Coronary artery (tissue), 2 donors: Measurements from ENCODE around the gene PER1.

ENCODE experiments used
- DNase-seq: peaks from one replicate; pipeline ENCODE4 v3.0.0-alpha.2; 2017; ENCODE audit warnings: low spot score
- H3K27ac ChIP-seq, 2 donors: fragments of 200-600 bp; sonication (generic); one replicate each; pipeline ENCODE4 v1.5.1; 2016 to 2019
- H3K4me3 ChIP-seq: fragments of 200-600 bp; sonication (generic); 2 replicates; pipeline ENCODE4 v1.5.1; 2016; ENCODE audit warnings: mild to moderate bottlenecking, moderate library complexity
- TF ChIP-seq, protein P1 (sequence below): fragments of 200-600 bp; sonication (generic); IDR thresholded peaks from one replicate; pipeline ENCODE4 v1.5.1; 2019; ENCODE audit warnings: antibody characterized with exemption

The PER1 gene

GRCh38 chr17:8151641-8152111, 528 bp downstream of the PER1 start:
- TF ChIP-seq, protein P1, sequence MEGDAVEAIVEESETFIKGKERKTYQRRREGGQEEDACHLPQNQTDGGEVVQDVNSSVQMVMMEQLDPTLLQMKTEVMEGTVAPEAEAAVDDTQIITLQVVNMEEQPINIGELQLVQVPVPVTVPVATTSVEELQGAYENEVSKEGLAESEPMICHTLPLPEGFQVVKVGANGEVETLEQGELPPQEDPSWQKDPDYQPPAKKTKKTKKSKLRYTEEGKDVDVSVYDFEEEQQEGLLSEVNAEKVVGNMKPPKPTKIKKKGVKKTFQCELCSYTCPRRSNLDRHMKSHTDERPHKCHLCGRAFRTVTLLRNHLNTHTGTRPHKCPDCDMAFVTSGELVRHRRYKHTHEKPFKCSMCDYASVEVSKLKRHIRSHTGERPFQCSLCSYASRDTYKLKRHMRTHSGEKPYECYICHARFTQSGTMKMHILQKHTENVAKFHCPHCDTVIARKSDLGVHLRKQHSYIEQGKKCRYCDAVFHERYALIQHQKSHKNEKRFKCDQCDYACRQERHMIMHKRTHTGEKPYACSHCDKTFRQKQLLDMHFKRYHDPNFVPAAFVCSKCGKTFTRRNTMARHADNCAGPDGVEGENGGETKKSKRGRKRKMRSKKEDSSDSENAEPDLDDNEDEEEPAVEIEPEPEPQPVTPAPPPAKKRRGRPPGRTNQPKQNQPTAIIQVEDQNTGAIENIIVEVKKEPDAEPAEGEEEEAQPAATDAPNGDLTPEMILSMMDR, result no peak
- H3K27ac ChIP-seq, result peak overlapping the region; percentile 96 to 100
- peak overlapping the region; percentile 73 for H3K4me3 ChIP-seq
- DNase-seq, result peak; percentile 95

DNA sequence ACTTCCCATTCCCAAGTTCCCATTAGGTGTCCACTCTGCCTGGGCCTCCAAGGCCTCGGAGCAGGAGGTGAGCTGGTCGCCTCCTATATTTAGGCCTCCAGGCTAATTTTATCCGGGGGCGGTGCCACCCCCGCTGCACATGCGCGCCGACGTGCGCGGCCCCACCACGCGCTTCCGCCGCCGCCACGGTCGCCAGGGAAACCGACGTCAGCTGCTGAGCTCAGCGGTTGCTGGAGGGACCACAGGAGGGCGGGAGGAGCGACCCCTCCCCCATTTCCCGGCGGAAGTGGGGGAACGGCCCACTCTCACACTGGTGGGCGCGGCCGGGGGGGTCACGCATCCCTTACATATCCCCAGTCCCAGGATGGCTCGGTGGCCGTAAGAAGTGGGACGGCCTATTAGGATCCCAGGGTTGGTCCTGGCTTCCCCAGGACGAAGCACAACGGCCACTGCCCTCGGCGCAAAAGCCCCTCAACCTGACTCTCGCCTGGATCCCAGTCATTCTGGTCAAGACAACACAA, 1.0 kb downstream of the PER1 start:
- DNase-seq, result peak; percentile 97
- TF ChIP-seq, protein P1, result no peak
- H3K27ac ChIP-seq, result peak overlapping the region; percentile 96 to 100
- H3K4me3 ChIP-seq, result peak overlapping the region; percentile 73

DNA sequence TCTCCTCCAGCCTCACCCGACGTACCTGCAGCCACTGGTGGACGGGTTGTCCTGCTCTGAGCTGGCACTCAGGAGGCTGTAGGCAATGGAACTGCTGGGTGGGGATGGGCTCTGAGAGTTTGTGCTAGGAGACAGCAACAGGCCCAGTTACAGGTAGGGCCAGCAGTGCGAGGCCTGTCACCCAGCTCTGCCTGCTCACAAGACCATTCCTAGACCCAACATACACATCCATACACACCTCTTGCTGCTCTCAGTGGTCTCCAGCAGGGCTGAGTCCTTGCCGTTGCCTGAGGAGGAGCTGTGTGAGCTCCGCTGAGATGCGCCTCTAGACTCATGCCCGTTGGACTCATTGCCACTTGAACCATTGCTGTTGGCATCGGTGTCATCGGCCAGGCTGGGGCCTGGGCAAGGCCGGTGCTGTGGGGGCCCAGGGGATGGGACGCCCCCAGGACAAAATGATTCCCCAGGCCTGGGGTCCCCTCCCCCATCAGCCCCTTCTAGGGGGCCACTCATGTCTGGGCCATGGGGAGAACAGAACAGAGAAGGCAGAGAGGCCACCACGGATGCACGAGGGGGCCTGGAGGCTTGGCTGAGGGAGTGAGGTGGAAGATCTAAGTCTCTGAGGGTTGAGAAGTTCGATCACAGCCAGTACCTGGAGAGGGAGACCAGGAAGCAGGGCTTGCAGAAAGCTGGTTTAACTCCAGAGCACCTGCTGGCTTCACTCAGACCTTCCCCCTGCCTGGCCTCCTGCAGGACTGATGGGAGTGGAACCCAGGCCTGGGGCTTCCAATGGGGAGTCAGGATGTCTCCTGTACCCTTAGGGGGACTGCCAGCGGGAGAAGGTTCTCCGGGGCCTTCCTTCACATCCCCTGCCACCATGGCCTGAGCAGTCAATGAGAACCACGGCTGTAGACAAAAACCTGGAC, 1.7 kb downstream of the PER1 start:
- peak overlapping the region; percentile 96 to 100 for H3K27ac ChIP-seq
- TF ChIP-seq, protein P1, result no peak
- H3K4me3 ChIP-seq, result peak overlapping the region; percentile 73
- DNase-seq, result peak; percentile 83

DNA sequence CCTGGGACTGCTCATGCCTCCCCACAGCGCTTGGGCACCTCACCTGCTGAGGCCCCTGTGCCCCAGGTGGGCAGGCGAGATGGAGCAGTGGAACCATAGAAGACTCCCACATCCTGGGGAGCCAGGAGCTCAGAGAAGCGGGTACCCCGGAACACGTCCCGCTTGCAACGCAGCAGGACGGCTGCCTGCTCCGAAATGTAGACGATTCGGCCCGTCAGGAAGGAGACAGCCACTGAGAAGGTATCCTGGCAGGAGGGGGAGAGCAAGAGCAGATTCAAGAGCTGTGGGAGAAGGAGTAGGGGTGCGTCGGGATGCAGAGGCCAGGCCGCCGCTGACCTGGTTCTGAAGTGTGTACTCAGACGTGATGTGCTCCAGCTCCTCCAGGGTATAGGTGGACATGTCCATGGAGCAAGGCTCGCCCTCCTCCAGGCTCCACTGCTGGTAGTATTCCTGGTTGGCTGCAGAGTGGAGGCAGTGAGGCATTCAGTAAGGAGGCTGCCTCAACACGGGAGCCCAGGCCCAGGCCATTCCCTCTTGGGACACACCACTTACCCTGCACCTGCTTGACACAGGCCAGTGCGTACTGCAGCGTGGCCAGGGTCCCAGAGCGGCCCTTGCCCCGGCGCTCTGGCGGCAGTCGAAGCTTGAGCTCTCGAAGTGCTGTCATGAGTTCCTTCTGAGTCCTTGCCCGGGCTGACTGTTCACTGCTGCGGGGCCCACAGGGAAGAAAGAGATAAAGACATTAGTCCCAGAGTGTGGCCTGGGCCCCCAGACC, 2.6 kb downstream of the PER1 start:
- H3K27ac ChIP-seq, result peak overlapping the region; percentile 96 to 100
- DNase-seq, result peak; percentile 76
- TF ChIP-seq, protein P1, result no peak
- peak overlapping the region; percentile 73 for H3K4me3 ChIP-seq

DNA sequence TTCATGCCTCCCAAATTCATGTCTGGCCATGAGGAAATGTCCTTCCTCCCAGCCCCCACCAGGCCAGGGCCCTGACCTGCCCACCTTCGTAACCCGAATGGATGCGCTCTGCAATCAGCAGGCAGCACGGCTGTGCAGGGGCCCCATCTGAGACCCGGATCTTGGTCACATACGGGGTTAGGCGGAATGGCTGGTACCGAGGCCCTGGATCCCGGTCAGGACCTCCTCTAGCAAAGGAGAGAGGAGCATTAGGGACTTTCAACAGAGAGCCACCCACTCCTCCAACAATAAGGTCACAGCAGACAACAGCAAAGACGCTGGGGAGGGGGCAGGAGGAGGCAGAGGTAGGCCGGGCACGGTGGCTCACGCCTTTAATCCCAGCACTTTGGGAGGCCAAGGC, 3.6 kb downstream of the PER1 start:
- peak overlapping the region; percentile 57 to 96 for H3K27ac ChIP-seq
- TF ChIP-seq, protein P1, result no peak
- H3K4me3 ChIP-seq, result peak overlapping the region; percentile 0
- DNase-seq, result peak; percentile 70

- H3K4me3 ChIP-seq, result peak overlapping the region; percentile 0
Measured at GRCh38 chr17:8147805-8148404, 4.3 kb downstream of the PER1 start.

More at GRCh38 chr17:8147805-8148404, 4.3 kb downstream of the PER1 start:
- peak; percentile 75 for DNase-seq
- H3K27ac ChIP-seq, result peak overlapping the region; percentile 57 to 96
- TF ChIP-seq, protein P1, result no peak
